HepG2 (cell line): ENCODE data around the gene ZBED1. TPM values are rescaled to one million over a fixed set of nuclear protein-coding genes. Genes with fewer than 3 reads are reported as not detected.

ENCODE experiments used
- ATAC-seq: fragments of 200-7000 bp; cut with Tn5 transposase; 3 replicates; pipeline ENCODE4 v1.9.1; 2020; ENCODE audit warnings: mild to moderate bottlenecking, moderate library complexity
- BruUV-seq: library from RNA; stranded (reverse); fragments of 400-500 nt; replicated peaks from 2 replicates; lab custom pipeline; 2021; lab: Mats Ljungman, UMichigan
- CTCF ChIA-PET: fragments of 300-600 bp; formaldehyde crosslinking; extraction: SDS; loops from one replicate; lab custom pipeline; 2021; ENCODE audit warnings: low total read pairs, inconsistent platforms, low intra/inter-chr PET ratio; lab: Yijun Ruan, JAX
- POLR2A ChIA-PET: fragments of 350-600 bp; sonication (Branson Sonifier 250); formaldehyde crosslinking; loops from one replicate; lab custom pipeline; 2020; ENCODE audit warnings: antibody characterized with exemption, inconsistent platforms; lab: Yijun Ruan, JAX
- DNase-seq: peaks from one replicate; pipeline ENCODE4 v3.0.0-alpha.2; 2015; ENCODE audit warnings: low spot score
- FAIRE-seq: peaks from 3 replicates; lab custom pipeline; 2011; peaks lifted over from hg19 to GRCh38; lab: Jason Lieb, UNC
- H2AFZ ChIP-seq: one replicate; pipeline ENCODE4 v1.6.1; 2011; ENCODE audit warnings: low read length, inconsistent platforms
- H3K27ac ChIP-seq: fragments of 300-600 bp; 3 replicates; pipeline ENCODE4 v1.8.0; 2011; ENCODE audit warnings: mixed run types, mild to moderate bottlenecking, mixed read lengths, low read length, inconsistent platforms; ENCODE audit not compliant: insufficient read depth; ENCODE audit errors: extremely low read length
- H3K27me3 ChIP-seq, 2 experiments: fragments of 200-600 bp in 1 of 2; 2 replicates in 1 of 2; 3 replicates in 1 of 2; pipeline versions ENCODE4 v1.6.0 to v1.8.0; 2011; ENCODE audit warnings: low read length in 2 of 2, mild to moderate bottlenecking in 2 of 2, moderate library complexity in 2 of 2, inconsistent platforms in 1 of 2; ENCODE audit not compliant: insufficient read depth in 2 of 2, control insufficient read depth in 1 of 2
- H3K36me3 ChIP-seq, 2 experiments: fragments of 200-600 bp in 1 of 2; replicated peaks in 1 of 2; 2 replicates in 1 of 2; 3 replicates in 1 of 2; pipeline versions ENCODE4 v1.5.1 to v1.8.0; 2011; ENCODE audit warnings: low read length in 2 of 2, inconsistent platforms in 1 of 2; ENCODE audit not compliant: insufficient read depth in 2 of 2, control insufficient read depth in 1 of 2
- H3K4me1 ChIP-seq: 2 replicates; pipeline ENCODE4 v1.5.1; 2012; ENCODE audit warnings: low read length, inconsistent platforms; ENCODE audit not compliant: insufficient read depth
- H3K4me2 ChIP-seq: 2 replicates; pipeline ENCODE4 v1.6.0; 2011; ENCODE audit warnings: low read depth, low read length, inconsistent platforms
- H3K4me3 ChIP-seq, 3 experiments: fragments of 200-600 bp in 1 of 3; sonication (generic), shearing (Covaris generic) in 1 of 3; replicated peaks in 1 of 3; 2 replicates each; pipeline ENCODE4 v1.5.1; 2011 to 2016; ENCODE audit warnings: low read length in 3 of 3, inconsistent platforms in 2 of 3, low read depth in 2 of 3, mild to moderate bottlenecking in 2 of 3, control low read depth in 1 of 3, mixed read lengths in 1 of 3; ENCODE audit not compliant: insufficient read depth in 1 of 3
- H3K79me2 ChIP-seq: one replicate; pipeline ENCODE4 v1.6.1; 2011; ENCODE audit warnings: low read length, inconsistent platforms; ENCODE audit not compliant: insufficient read depth
- H3K9ac ChIP-seq: 2 replicates; pipeline ENCODE4 v1.6.0; 2011; ENCODE audit warnings: mild to moderate bottlenecking, low read depth, low read length, inconsistent platforms; ENCODE audit not compliant: insufficient read depth
- H3K9me3 ChIP-seq: 2 replicates; pipeline ENCODE4 v1.5.1; 2012; ENCODE audit warnings: mild to moderate bottlenecking, low read length
- H4K20me1 ChIP-seq: 2 replicates; pipeline ENCODE4 v1.6.0; 2011; ENCODE audit warnings: inconsistent platforms, mild to moderate bottlenecking, low read length, moderate library complexity; ENCODE audit not compliant: insufficient read depth
- CREM ChIP-seq, 2 experiments: sonication (generic) in 1 of 2; formaldehyde crosslinking in 1 of 2; IDR thresholded peaks; 2 replicates each; pipeline versions ENCODE4 v1.4.0 to v1.6.1; 2016 to 2020; ENCODE audit warnings: antibody characterized with exemption in 1 of 2, mild to moderate bottlenecking in 1 of 2, missing genetic modification reagents in 1 of 2
- HOXA5 ChIP-seq: sonication (generic); formaldehyde crosslinking; IDR thresholded peaks from 2 replicates; pipeline ENCODE4 v1.4.0; 2020; ENCODE audit warnings: missing genetic modification reagents
- POLR2AphosphoS2 ChIP-seq: IDR thresholded peaks from 2 replicates; pipeline ENCODE4 v1.6.1; 2011; ENCODE audit warnings: low read depth, low read length, improper control_type of control experiment
- RARG ChIP-seq: sonication (generic); formaldehyde crosslinking; IDR thresholded peaks from 2 replicates; pipeline ENCODE4 v1.4.0; 2020; ENCODE audit warnings: low read depth, mild to moderate bottlenecking, missing genetic modification reagents
- SMYD3 ChIP-seq: sonication (generic); formaldehyde crosslinking; IDR thresholded peaks from 2 replicates; pipeline ENCODE4 v1.8.1; 2023; ENCODE audit warnings: mild to moderate bottlenecking, missing genetic modification reagents
- ZBTB7A ChIP-seq: sonication (generic); formaldehyde crosslinking; IDR thresholded peaks from 2 replicates; pipeline ENCODE4 v1.8.0; 2022; ENCODE audit warnings: mild to moderate bottlenecking, missing genetic modification reagents
- ZNF816 ChIP-seq: sonication (generic); formaldehyde crosslinking; IDR thresholded peaks from 2 replicates; pipeline ENCODE4 v1.8.0; 2022; ENCODE audit warnings: missing genetic modification reagents, mild to moderate bottlenecking, borderline replicate concordance
- WGBS: methylation state at CpG from one replicate; pipeline ENCODE4 v1.1.6; 2017; ENCODE audit warnings: low lambda C conversion rate; 5-methylcytosine and 5-hydroxymethylcytosine counted together
- in situ Hi-C: cut with HindIII; loops from 2 replicates; pipeline ENCODE4 v1.10.0; 2017; ENCODE audit warnings: low pct_unique_long_range_greater_than_20kb; ENCODE audit not compliant: extremely low pct_ligation_motif_present
- intact Hi-C: fragments of 100-400 bp; cut with micrococcal nuclease; formaldehyde crosslinking; loops from one replicate; pipeline ENCODE4 v1.10.0; 2022; ENCODE audit not compliant: unreplicated experiment
- polyA plus RNA-seq, 8 experiments: library from polyadenylated mRNA; depleted of rRNA in 3 of 8; stranded (reverse) in 7 of 8; unstranded in 1 of 8; fragments of >200 nt; fragmentation: Illumina TruSeq in 4 of 8; extraction: Trizol in 4 of 8; gene quantifications; 2 replicates each; pipeline versions ENCODE4 v1.2.1 to v1.2.3, GENCODE V29; 2011 to 2016; ENCODE audit warnings: low read depth in 4 of 8, missing spikeins in 1 of 8, mixed read lengths in 1 of 8; ENCODE audit not compliant: insufficient read depth in 1 of 8
- total RNA-seq, 5 experiments: library from RNA; depleted of rRNA; stranded (reverse); fragments of >200 nt; fragmentation: Illumina TruSeq; extraction: Trizol; gene quantifications; 2 replicates each; pipeline ENCODE4 v1.2.3, GENCODE V29; 2016; ENCODE audit warnings: low read depth in 1 of 5
- TF ChIP-seq, protein P1 (sequence below): sonication (generic); formaldehyde crosslinking; IDR thresholded peaks from 2 replicates; pipeline ENCODE4 v1.5.0; 2020; ENCODE audit warnings: missing genetic modification reagents
- TF ChIP-seq, protein P2 (sequence below): sonication (generic); formaldehyde crosslinking; IDR thresholded peaks from 2 replicates; pipeline ENCODE4 v1.4.0; 2020; ENCODE audit warnings: mild to moderate bottlenecking, missing genetic modification reagents
- TF ChIP-seq, protein P3 (sequence below): sonication (generic); formaldehyde crosslinking; IDR thresholded peaks from 2 replicates; pipeline ENCODE4 v1.8.0; 2022; ENCODE audit warnings: mild to moderate bottlenecking, missing genetic modification reagents, moderate library complexity
- TF ChIP-seq, protein P4 (sequence below): fragments of 450-650 bp; IDR thresholded peaks from 2 replicates; pipeline ENCODE4 v1.6.1; 2017; ENCODE audit warnings: mild to moderate bottlenecking
- TF ChIP-seq, protein P5 (sequence below): sonication (generic); formaldehyde crosslinking; IDR thresholded peaks from 2 replicates; pipeline ENCODE4 v1.4.0; 2020; ENCODE audit warnings: missing genetic modification reagents, mild to moderate bottlenecking, borderline replicate concordance

Gene ZBED1
- total and polyA plus RNA-seq, 2 of the 13 experiments (the other 11 are each of a cell fraction or from before 2014, with no cell fraction given), result 20.0 to 29.8 TPM

DNA sequence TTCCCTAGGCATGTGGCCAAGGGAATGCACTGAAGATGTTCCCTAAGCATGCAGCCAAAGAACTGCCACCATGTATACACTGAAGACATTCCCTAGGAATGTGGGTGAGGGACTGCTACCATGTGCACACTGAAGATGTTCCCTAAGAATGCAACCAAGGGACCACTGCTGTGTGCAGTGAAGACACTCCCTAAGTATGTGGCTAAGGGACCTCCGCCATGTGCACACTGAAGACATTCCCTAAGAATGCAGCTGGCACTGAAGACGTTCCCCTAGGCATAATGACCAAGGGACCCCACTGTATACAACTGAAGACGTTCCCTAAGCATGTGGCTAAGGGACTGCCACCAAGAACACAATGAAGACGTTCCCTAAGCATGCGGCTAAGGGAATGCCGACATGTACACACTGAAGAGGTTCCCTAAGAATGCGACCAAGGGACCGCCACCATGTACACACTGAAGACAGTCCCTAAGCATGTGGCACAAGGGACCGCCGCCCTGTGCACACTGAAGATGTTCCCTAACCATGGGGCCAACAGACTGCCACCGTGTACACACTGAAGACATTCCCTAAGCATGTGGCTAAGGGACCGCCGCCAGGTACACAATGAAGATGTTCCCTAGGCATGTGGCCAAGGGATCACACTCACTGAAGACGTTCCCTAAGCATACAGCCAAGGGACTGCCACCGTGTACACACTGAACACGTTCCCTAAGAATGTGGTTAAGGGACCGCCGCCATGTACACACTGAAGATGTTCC lies 25.6 kb downstream of the ZBED1 start (continued):
- TF ChIP-seq CREM (IDR thresholded peaks at IDR 0.05) (no peak), CREM (CRISPR knock-in tag; IDR thresholded peaks at IDR 0.05) (no peak), SMYD3 (no peak)
- TF ChIP-seq, protein P1, sequence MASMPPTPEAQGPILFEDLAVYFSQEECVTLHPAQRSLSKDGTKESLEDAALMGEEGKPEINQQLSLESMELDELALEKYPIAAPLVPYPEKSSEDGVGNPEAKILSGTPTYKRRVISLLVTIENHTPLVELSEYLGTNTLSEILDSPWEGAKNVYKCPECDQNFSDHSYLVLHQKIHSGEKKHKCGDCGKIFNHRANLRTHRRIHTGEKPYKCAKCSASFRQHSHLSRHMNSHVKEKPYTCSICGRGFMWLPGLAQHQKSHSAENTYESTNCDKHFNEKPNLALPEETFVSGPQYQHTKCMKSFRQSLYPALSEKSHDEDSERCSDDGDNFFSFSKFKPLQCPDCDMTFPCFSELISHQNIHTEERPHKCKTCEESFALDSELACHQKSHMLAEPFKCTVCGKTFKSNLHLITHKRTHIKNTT (CRISPR knock-in tag), result no peak

DNA sequence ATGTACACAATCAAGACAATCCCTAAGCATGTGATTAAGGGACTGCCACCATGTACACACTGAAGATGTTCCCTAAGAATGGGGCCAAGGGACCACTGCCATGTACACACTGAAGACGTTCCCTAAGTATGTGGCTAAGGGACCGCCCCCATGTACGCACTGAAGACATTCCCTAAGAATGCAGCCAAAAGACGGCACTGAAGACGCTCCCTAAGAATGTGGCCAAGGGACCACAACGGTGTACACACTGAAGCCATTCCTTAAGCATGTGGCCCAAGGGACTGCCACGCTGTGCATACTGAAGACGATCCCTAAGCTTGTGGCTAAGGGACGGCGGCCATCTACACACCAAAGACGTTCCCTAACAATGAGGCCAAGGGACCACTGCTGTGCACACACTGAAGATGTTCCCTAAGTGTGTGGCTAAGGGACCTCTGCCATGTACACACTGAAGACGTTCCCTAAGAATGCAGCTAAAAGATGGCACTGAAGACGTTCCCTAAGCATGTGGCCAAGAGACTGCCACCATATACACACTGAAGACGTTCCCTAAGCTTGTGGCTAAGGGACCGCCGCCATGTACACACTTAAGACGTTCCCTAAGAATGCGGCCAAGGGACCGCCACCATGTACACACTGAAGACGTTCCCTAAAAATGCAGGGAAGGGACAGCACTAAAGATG lies 26.4 kb downstream of the ZBED1 start:
- intact Hi-C loops (no loop called here), in situ Hi-C loops (no loop called here)
- 97% methylated on average over 20 of the region's 20 CpGs for WGBS
- no peak overlapping the region for H3K4me2 ChIP-seq
- TF ChIP-seq ZBTB7A (CRISPR knock-in tag) (no peak), HOXA5 (CRISPR knock-in tag) (no peak), RARG (CRISPR knock-in tag) (no peak), ZNF816 (CRISPR knock-in tag) (no peak), POLR2AphosphoS2 (no peak)
- TF ChIP-seq, protein P2, sequence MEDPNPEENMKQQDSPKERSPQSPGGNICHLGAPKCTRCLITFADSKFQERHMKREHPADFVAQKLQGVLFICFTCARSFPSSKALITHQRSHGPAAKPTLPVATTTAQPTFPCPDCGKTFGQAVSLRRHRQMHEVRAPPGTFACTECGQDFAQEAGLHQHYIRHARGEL (CRISPR knock-in tag), result no peak
- TF ChIP-seq, protein P3, sequence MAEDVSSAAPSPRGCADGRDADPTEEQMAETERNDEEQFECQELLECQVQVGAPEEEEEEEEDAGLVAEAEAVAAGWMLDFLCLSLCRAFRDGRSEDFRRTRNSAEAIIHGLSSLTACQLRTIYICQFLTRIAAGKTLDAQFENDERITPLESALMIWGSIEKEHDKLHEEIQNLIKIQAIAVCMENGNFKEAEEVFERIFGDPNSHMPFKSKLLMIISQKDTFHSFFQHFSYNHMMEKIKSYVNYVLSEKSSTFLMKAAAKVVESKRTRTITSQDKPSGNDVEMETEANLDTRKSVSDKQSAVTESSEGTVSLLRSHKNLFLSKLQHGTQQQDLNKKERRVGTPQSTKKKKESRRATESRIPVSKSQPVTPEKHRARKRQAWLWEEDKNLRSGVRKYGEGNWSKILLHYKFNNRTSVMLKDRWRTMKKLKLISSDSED, result no peak
- TF ChIP-seq, protein P4, sequence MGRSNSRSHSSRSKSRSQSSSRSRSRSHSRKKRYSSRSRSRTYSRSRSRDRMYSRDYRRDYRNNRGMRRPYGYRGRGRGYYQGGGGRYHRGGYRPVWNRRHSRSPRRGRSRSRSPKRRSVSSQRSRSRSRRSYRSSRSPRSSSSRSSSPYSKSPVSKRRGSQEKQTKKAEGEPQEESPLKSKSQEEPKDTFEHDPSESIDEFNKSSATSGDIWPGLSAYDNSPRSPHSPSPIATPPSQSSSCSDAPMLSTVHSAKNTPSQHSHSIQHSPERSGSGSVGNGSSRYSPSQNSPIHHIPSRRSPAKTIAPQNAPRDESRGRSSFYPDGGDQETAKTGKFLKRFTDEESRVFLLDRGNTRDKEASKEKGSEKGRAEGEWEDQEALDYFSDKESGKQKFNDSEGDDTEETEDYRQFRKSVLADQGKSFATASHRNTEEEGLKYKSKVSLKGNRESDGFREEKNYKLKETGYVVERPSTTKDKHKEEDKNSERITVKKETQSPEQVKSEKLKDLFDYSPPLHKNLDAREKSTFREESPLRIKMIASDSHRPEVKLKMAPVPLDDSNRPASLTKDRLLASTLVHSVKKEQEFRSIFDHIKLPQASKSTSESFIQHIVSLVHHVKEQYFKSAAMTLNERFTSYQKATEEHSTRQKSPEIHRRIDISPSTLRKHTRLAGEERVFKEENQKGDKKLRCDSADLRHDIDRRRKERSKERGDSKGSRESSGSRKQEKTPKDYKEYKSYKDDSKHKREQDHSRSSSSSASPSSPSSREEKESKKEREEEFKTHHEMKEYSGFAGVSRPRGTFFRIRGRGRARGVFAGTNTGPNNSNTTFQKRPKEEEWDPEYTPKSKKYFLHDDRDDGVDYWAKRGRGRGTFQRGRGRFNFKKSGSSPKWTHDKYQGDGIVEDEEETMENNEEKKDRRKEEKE, result no peak
- TF ChIP-seq, protein P5, sequence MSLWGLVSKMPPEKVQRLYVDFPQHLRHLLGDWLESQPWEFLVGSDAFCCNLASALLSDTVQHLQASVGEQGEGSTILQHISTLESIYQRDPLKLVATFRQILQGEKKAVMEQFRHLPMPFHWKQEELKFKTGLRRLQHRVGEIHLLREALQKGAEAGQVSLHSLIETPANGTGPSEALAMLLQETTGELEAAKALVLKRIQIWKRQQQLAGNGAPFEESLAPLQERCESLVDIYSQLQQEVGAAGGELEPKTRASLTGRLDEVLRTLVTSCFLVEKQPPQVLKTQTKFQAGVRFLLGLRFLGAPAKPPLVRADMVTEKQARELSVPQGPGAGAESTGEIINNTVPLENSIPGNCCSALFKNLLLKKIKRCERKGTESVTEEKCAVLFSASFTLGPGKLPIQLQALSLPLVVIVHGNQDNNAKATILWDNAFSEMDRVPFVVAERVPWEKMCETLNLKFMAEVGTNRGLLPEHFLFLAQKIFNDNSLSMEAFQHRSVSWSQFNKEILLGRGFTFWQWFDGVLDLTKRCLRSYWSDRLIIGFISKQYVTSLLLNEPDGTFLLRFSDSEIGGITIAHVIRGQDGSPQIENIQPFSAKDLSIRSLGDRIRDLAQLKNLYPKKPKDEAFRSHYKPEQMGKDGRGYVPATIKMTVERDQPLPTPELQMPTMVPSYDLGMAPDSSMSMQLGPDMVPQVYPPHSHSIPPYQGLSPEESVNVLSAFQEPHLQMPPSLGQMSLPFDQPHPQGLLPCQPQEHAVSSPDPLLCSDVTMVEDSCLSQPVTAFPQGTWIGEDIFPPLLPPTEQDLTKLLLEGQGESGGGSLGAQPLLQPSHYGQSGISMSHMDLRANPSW (CRISPR knock-in tag), result no peak
- DNase-seq (no peak), FAIRE-seq (no peak), ATAC-seq (no peak)
- ChIA-PET POLR2A (no interaction called here), CTCF (no interaction called here)
- H2AFZ ChIP-seq, result no peak overlapping the region
- H3K79me2 ChIP-seq, result peaks cover 45% of the 10 kb centered on the region
- H3K4me3 ChIP-seq, result no peak overlapping the region
- H3K27ac ChIP-seq, result no peak overlapping the region
- no peaks in the 10 kb centered on the region for H4K20me1 ChIP-seq
- peaks cover 43% of the 10 kb centered on the region for H3K4me1 ChIP-seq
- no peak overlapping the region for H3K9ac ChIP-seq
- no peaks in the 10 kb centered on the region; a peak in 1 of 5 replicates for H3K36me3 ChIP-seq
- no peaks in the 10 kb centered on the region for H3K9me3 ChIP-seq
- BruUV-seq, result no TSS peak
- H3K27me3 ChIP-seq, result no peaks in the 10 kb centered on the region
